ES-I3 (cell line): ENCODE results near the gene METTL23.
A peak's percentile ranks its signal among the peaks of the same experiment; 100 is the strongest.

Source experiments
- H3K36me3 ChIP-seq: 2 replicates; pipeline ENCODE4 v1.6.1; 2013; ENCODE audit warnings: mild to moderate bottlenecking, low read length, control low read depth, moderate library complexity; ENCODE audit not compliant: insufficient read depth
- H3K4me1 ChIP-seq: 2 replicates; pipeline ENCODE4 v1.6.1; 2013; ENCODE audit warnings: mild to moderate bottlenecking, control low read depth, low read length; ENCODE audit not compliant: insufficient read depth
- H3K9ac ChIP-seq: 2 replicates; pipeline ENCODE4 v1.6.1; 2013; ENCODE audit warnings: low read depth, mild to moderate bottlenecking, low read length, moderate library complexity
- H3K9me3 ChIP-seq: 2 replicates; pipeline ENCODE4 v1.6.1; 2013; ENCODE audit warnings: mild to moderate bottlenecking, low read length, moderate library complexity; ENCODE audit not compliant: control insufficient read depth, insufficient read depth

The METTL23 gene, protein sequence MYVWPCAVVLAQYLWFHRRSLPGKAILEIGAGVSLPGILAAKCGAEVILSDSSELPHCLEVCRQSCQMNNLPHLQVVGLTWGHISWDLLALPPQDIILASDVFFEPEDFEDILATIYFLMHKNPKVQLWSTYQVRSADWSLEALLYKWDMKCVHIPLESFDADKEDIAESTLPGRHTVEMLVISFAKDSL

DNA sequence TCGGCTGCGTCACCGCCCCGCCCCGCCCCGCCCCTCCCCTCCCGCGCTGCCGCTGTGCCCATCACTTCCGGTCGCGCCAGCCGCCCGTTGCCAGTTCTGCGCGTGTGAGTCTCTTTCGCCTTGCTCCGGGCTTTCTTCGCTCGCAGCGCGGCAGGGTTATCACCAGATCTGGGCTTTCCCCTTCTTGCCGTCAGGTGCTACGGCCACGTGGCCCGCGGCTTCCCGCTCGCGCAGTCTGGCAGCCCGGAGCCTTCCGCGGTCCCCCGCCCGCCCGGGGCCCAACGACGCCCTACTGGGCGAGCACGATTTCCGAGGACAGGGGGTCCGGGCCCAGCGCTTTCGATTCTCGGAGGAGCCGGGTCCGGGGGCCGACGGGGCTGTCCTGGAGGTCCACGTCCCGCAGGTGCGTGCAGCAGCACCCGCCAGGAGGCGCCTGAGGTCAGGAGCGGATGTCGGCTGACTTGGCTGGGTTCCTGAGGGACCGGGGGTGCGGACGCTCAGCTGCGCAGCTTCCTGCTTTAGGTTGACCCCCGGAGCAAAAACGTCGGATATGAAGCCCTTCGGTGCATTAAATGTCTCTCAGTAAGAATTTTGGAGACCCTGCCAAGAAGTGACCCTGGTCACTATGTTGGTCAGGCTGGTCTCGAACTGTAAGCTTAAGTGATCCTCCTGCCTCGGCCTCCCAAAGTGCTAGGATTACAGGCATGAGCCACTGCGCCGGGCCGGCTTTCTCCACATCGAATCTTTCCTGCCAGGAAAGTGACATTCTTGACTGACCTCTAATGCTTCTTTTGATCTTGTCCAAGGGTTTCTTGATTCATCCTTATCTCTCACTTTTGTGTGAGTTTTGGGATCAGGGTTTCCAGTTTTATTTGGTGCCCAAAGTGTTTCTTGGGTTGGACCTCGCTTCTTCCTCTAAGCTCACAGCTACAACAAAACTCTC is at the start of gene METTL23:
Gene METTL23 (plus strand): TSS at position 64 of the 943 bp plus-strand sequence. CDS start 2,872 bp downstream, outside the sequence.
- peaks cover 6% of the 10 kb centered on the region; the same call in 1 of the 2 replicates for H3K4me1 ChIP-seq
- H3K9ac ChIP-seq = peak within 1 kb of the TSS; percentile 94
- no peaks in the 10 kb centered on the region for H3K9me3 ChIP-seq
- peaks cover 5% of the 10 kb centered on the region for H3K36me3 ChIP-seq

DNA sequence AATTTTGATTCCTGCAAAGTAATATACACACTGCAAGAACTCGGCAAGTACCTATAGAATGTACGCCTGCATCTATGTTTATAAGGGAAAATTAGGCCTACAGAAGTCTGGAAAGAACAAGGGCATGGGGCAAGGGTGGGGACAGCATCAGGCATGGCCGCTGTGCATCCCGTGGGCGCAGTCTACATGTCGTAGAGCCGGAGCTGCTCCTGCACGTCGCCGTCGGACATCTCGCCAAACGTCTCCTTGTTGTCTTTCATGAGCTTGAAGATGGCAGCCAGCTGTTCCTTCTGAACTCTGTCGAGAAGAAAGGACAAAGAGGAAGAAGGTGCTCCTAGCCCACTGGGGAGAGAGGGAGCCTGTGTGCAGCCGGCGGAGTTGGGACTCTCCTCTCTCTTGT is 49.2 kb upstream of the METTL23 start:
- Histone ChIP-seq H3K9me3 (no peaks in the 10 kb centered on the region), H3K9ac (no peak overlapping the region), H3K36me3 (no peaks in the 10 kb centered on the region), H3K4me1 (no peaks in the 10 kb centered on the region)

DNA sequence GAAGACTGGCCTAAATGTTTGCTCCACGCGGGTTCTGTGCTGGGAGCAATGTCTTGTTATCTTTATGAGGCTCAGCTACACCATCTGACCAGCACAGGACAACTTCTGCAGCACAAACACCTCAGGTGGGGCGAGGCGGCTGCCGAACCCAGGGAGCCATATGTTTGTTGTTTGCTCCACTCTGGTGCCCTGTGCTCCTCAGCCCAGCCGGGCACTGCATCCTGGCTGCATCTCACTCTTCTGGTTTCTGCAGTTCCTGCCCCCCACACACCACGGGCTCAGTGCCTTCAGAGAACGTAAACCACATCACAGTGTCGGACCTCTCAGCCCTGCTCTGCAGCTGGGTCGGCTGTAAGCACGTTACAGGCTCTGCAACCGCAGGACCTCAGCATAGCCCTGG is 48.3 kb upstream of the METTL23 start:
- peaks cover 4% of the 10 kb centered on the region; the same call in 1 of the 2 replicates for H3K4me1 ChIP-seq
- no peaks in the 10 kb centered on the region for H3K36me3 ChIP-seq
- no peak overlapping the region for H3K9ac ChIP-seq
- no peaks in the 10 kb centered on the region for H3K9me3 ChIP-seq

DNA sequence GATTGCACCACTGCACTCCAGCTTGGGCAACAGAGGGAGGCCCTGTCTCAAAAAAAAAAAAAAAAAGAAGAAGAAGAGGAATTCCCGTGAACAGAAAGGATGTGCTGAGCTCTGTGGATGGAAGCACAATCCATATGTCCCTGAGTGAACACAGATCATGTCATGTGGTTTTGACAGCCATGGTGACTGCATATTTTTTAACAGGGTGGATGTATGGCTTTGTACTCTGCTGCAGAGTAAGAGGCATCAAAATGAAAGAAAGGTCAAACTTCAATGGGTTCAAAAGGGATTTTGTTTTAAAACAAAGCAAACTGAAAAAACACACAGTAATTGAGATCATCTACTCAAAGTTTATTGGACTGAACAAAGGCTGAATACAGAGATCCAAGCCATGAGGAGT is 47.4 kb upstream of the METTL23 start:
- H3K36me3 ChIP-seq = no peaks in the 10 kb centered on the region
- no peak overlapping the region for H3K9ac ChIP-seq
- H3K9me3 ChIP-seq = no peaks in the 10 kb centered on the region
- H3K4me1 ChIP-seq = peaks cover 8% of the 10 kb centered on the region

DNA sequence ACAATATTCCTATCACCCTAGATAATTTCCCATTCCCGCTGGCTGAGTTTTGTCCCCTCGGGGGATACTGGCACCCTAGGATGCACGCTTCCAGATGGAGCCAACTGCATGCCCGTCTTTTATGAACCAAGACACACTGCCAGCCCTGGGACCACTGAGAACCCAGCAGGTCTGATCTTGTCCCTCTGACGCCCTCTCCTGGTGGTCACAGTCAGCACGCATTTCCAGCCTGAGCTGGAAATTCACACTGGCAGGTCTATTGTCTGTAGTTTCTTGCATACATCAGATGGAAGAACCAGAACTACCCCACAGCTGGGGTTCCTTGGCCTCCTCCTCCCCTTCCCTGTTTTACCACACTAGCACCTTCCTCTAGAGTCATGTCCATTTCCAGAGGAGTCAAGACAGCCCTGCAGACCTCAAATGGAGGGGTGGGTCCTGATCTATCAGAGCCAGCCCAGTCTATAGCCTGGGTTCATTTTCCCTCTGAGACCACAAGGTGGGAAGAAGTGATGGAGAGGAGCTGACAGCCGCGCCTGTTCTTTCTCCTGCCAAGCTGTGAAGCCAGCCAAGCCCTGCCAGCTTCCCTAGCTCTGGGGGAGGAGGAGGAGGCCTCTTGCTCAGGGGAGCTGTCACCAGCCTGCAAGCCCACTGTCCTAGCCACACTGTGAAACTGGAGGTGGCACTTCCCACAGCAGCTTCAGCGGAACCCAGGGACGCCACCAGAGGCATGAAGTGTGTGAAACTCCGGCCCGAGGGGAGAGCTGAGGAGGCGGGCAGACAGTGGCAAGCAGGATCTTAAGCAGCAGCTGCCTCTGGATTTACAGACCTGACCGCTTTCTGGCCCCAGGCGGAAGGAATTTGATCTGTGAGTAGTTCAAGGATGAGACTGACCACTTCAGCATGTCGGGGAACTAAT is 45.2 kb upstream of the METTL23 start:
- Histone ChIP-seq H3K4me1 (peaks cover 8% of the 10 kb centered on the region), H3K36me3 (no peaks in the 10 kb centered on the region), H3K9me3 (no peaks in the 10 kb centered on the region), H3K9ac (no peak overlapping the region)

DNA sequence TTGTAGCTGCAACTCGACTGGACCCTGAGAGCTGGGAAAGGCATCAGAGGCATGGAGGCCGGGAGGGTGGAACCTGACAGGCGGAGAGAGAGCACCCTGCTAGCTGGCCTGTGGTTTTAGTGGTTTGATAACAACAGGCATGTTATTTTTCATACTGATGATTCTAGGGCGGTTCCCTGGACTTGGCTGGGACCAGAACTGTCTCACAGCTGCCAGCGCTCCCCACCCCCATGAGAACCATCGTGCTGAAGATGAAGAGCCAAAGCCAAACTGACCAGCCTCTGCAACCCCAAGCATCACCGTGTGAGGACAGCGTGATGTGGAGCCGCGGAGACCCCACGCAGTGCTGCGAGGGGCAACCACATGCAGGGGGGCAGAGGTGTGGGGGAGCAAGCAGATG is 44.3 kb upstream of the METTL23 start:
- peaks cover 8% of the 10 kb centered on the region for H3K4me1 ChIP-seq
- no peaks in the 10 kb centered on the region for H3K36me3 ChIP-seq
- H3K9me3 ChIP-seq = no peaks in the 10 kb centered on the region
- no peak overlapping the region for H3K9ac ChIP-seq

DNA sequence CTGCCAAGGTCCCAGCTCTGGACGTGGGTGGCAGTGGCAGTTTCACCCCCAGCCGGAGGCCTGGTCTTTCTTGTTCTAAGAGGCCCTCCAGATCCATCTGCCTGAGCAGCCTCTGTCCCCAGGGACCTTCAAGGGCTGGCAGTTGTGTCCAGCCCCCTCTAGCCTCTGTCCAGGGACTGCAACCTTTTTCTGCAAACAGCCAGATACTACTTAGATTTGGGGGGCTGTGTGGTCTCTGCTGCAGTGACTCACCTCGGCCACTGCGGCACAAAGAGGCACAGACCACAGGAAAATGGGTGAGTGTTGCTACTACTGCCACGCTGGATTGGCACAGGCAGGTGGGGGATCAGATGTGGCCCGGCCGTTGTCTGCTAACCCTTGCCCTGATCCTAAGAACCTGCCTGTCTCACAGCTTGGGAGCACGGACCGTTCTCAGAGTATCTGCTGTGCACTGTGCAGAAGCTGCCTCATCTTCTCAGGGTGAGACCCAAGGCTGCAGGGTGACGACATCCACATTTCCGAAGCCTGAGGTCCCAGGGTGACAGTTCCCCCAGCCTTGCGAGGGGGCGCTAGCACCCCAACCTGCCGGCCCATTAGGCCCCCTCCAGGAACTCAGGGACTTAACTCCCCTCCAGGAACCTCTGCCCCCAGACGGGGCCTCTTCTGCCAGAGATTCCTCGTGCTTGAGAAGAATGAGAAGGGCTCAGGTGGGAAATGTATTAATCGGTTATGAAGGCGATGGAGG is 43.5 kb upstream of the METTL23 start:
- peaks cover 8% of the 10 kb centered on the region for H3K4me1 ChIP-seq

DNA sequence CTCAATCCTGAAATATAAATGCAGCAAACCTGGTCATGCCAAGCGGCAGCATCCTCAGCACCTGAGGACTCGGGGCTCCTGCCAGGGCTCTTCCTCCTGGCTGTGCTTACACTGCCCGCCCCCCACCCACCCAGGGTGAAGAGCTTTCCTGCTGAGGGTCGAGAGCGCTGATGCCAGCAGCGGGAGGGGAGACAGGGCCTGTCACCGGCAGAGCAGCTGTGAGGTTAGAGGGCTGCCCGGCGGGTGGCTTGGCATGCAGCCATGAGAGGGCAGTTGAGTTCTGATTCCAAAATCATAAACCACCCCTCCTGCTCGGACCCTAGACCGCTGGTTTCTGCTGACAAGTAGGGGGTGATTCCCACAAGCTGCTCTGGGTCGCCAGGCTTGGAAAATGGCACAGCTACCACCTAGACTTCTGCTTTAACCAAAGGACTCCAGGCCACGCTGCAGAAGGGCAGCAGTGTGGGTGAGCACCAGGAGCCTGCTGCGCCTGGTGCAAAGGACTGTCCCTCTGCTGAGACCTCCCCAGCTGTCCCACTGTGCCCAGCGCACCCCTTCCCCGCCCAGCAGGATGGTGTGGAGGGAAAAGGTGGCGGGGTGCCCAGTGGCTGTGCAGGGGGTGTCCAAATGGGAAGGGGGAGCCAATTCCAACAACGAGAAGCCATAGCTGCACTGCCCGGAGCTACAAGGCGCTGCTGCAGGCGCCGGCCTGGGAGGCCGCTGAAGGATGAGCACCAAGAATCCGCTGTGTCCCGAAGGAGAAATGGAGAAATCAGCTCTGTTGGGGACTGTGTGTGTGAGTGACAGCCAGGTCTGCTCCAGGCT is 42.5 kb upstream of the METTL23 start:
- H3K9me3 ChIP-seq = no peaks in the 10 kb centered on the region
- no peak overlapping the region for H3K9ac ChIP-seq
- peaks cover 8% of the 10 kb centered on the region for H3K4me1 ChIP-seq

More for the DNA sequence above, 43.5 kb upstream of the METTL23 start:
- H3K9ac ChIP-seq = no peak overlapping the region
- no peaks in the 10 kb centered on the region for H3K36me3 ChIP-seq
- no peaks in the 10 kb centered on the region for H3K9me3 ChIP-seq

DNA sequence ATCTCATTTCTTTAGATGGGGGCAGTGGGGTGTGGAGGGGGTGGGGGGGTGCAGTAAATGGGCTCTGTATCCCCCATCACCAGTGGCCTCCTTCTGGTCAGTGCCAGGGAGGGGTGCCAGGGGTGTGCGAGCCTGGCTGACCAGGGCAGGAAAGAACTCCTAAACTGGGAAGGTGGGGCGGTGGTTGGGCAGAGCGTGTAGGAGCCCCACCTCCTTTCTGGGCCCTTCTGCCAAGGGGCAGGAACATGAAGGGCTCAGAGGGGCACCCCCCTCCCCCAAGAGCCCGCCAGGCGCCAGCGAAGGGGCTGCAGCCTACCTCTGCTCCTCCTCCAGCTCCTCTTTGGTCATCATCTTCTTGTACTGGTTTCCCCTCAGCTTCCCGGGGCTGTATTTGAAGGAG is 41.9 kb upstream of the METTL23 start:
- Histone ChIP-seq H3K4me1 (peaks cover 8% of the 10 kb centered on the region), H3K9ac (no peak overlapping the region), H3K36me3 (no peaks in the 10 kb centered on the region), H3K9me3 (no peaks in the 10 kb centered on the region)

More for the DNA sequence above, 42.5 kb upstream of the METTL23 start:
- H3K36me3 ChIP-seq = no peaks in the 10 kb centered on the region

DNA sequence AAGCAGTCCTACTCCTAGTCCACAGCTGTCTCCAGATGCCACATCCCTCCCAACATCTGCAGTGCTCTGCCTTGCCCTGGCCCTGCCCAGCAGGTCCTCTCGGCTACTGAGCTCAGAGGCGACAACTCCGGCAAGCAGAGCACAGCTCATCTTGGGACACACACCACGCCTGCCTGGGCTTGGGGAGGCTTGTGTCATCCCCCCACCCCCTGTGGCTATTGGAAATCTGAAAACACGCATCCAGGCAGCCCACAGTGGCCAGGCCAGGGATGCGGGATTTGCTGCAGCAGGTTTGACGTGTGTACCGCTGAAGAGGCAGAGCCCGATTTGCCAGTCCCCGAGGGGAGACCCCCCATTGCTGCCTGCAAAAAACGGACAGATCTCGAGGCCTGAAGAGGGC is 41.3 kb upstream of the METTL23 start:
- no peaks in the 10 kb centered on the region for H3K9me3 ChIP-seq
- H3K36me3 ChIP-seq = no peaks in the 10 kb centered on the region
- peaks cover 8% of the 10 kb centered on the region for H3K4me1 ChIP-seq
- H3K9ac ChIP-seq = no peak overlapping the region

DNA sequence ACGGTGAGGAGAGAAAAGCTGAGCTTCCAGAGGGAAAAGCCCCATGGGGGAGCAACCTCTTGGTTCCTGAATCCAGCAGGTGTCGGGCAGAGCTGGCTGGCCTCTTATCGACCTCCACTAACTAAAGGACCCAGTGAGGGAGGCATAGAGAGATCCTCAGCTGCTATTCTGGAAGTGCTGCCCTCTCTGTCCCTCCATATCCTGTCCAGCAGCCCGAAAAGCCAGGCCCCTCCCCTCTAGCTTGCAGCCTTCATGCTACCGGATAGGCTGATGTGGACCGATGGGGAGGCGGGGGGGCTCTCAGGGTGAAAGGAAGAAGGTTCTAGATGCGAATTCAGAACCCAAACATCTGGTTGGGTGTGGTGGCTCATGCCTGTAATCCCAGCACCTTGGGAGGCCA is 40.8 kb upstream of the METTL23 start:
- no peaks in the 10 kb centered on the region for H3K9me3 ChIP-seq
- peaks cover 8% of the 10 kb centered on the region for H3K4me1 ChIP-seq
- H3K9ac ChIP-seq = no peak overlapping the region
- no peaks in the 10 kb centered on the region for H3K36me3 ChIP-seq

DNA sequence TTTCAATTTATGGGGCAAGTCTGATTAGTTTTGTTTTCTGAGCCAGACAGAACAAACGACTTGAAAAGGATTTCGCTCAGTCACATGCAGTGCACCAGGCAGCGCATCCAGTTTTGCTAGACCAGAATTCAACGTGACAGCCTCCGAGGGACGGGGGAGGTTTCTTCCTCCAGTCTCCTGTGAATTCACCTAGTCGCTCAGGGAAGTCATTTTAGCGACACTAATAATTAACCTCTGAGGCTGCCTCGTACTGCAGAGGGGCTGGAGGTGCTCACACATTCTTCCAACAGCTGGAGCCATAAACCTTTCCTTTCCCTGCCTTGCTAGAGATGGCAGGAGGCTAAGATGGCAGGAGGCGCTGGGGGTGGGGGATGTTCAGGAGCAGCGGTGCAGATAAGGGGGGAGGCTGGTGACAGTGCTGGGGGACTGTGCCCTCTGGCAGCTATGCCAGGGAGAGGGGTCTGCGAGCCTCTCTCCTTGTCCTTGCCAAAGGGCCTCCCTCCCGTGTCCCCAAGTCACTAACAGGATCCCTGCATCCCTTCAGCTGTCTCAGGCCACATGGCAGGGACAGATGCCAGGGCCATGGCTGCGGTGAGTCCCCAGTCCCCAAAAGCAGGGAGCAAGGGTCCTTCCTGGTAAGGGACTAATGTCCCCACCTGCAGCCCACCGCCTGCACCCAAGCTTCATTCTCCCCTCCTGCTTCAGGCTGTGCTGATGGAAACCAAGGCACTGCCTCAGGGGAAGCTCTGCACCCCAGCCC is 39.9 kb upstream of the METTL23 start:
- peaks cover 8% of the 10 kb centered on the region for H3K4me1 ChIP-seq
- no peak overlapping the region for H3K9ac ChIP-seq
- H3K9me3 ChIP-seq = no peaks in the 10 kb centered on the region
- H3K36me3 ChIP-seq = no peaks in the 10 kb centered on the region
